Trophoblast cell (in vitro differentiated cells and primary cell): ENCODE measurements around the gene TBCD.

Source experiments
- DNase-seq, 2 donors: peaks; one replicate each; pipeline ENCODE4 v3.0.0-alpha.2; 2016
- H2AFZ ChIP-seq: 2 replicates; pipeline ENCODE4 v1.6.1; 2013; ENCODE audit warnings: low read length, moderate library complexity, mild to moderate bottlenecking; ENCODE audit not compliant: insufficient read depth, poor library complexity
- H2AK5ac ChIP-seq: 2 replicates; pipeline ENCODE4 v1.6.1; 2013; ENCODE audit warnings: mild to moderate bottlenecking, low read length
- H2BK120ac ChIP-seq: 2 replicates; pipeline ENCODE4 v1.6.1; 2013; ENCODE audit warnings: low read length, mild to moderate bottlenecking, moderate library complexity; ENCODE audit not compliant: insufficient read depth, poor library complexity
- H2BK12ac ChIP-seq: 2 replicates; pipeline ENCODE4 v1.6.1; 2013; ENCODE audit warnings: mild to moderate bottlenecking, low read length, moderate library complexity
- H2BK5ac ChIP-seq: 2 replicates; pipeline ENCODE4 v1.6.1; 2013; ENCODE audit warnings: low read length, low read depth, moderate library complexity, mild to moderate bottlenecking; ENCODE audit not compliant: poor library complexity
- H3K14ac ChIP-seq: 2 replicates; pipeline ENCODE4 v1.6.1; 2013; ENCODE audit warnings: mild to moderate bottlenecking, low read length
- H3K18ac ChIP-seq: 2 replicates; pipeline ENCODE4 v1.6.1; 2013; ENCODE audit warnings: mild to moderate bottlenecking, low read length
- H3K23ac ChIP-seq: 2 replicates; pipeline ENCODE4 v1.6.1; 2013; ENCODE audit warnings: low read length
- H3K27ac ChIP-seq: 2 replicates; pipeline ENCODE4 v1.5.1; 2013; ENCODE audit warnings: low read depth, mild to moderate bottlenecking, inconsistent platforms, low read length, moderate library complexity
- H3K27me3 ChIP-seq: 2 replicates; pipeline ENCODE4 v1.6.1; 2013; ENCODE audit warnings: inconsistent platforms, mild to moderate bottlenecking, low read length, moderate library complexity; ENCODE audit not compliant: insufficient read depth
- H3K36me3 ChIP-seq, 2 experiments: 1 replicate in 1 of 2; 2 replicates in 1 of 2; pipeline ENCODE4 v1.6.1; 2013; ENCODE audit warnings: low read length in 2 of 2, mild to moderate bottlenecking in 2 of 2, moderate library complexity in 1 of 2; ENCODE audit not compliant: insufficient read depth in 2 of 2, control insufficient read depth in 1 of 2
- H3K4ac ChIP-seq: 2 replicates; pipeline ENCODE4 v1.6.1; 2013; ENCODE audit warnings: low read depth, mild to moderate bottlenecking, low read length, moderate library complexity
- H3K4me1 ChIP-seq, 2 experiments: 1 replicate in 1 of 2; 2 replicates in 1 of 2; pipeline ENCODE4 v1.6.1; 2013; ENCODE audit warnings: low read length in 2 of 2, mild to moderate bottlenecking in 2 of 2, moderate library complexity in 1 of 2; ENCODE audit not compliant: insufficient read depth in 2 of 2, control insufficient read depth in 1 of 2
- H3K4me2 ChIP-seq: 2 replicates; pipeline ENCODE4 v1.6.1; 2013; ENCODE audit warnings: inconsistent platforms, mild to moderate bottlenecking, low read length, moderate library complexity
- H3K4me3 ChIP-seq: 2 replicates; pipeline ENCODE4 v1.5.1; 2013; ENCODE audit warnings: mild to moderate bottlenecking, low read depth, low read length, inconsistent platforms
- H3K79me1 ChIP-seq: one replicate; pipeline ENCODE4 v1.6.1; 2013; ENCODE audit warnings: low read length
- H3K79me2 ChIP-seq: 2 replicates; pipeline ENCODE4 v1.6.1; 2013; ENCODE audit warnings: low read length, mild to moderate bottlenecking; ENCODE audit not compliant: control insufficient read depth, insufficient read depth, poor library complexity
- H3K9ac ChIP-seq: 2 replicates; pipeline ENCODE4 v1.6.1; 2013; ENCODE audit warnings: mild to moderate bottlenecking, low read length
- H3K9me3 ChIP-seq: 2 replicates; pipeline ENCODE4 v1.6.1; 2013; ENCODE audit warnings: low read depth, mild to moderate bottlenecking, control low read depth, inconsistent platforms, low read length; ENCODE audit not compliant: insufficient read depth
- H4K12ac ChIP-seq: 2 replicates; pipeline ENCODE4 v1.6.1; 2013; ENCODE audit warnings: low read depth, mild to moderate bottlenecking, low read length, moderate library complexity
- H4K8ac ChIP-seq: 2 replicates; pipeline ENCODE4 v1.6.1; 2013; ENCODE audit warnings: low read depth, mild to moderate bottlenecking, low read length, moderate library complexity
- H4K91ac ChIP-seq: one replicate; pipeline ENCODE4 v1.6.1; 2013; ENCODE audit warnings: low read depth, mild to moderate bottlenecking, low read length, moderate library complexity
- WGBS: extraction: QIAGEN DNeasy Blood & Tissue Kit; methylation state at CpG from one replicate; pipeline ENCODE4 v1.1.7; 2013; ENCODE audit warnings: missing lambda C conversion rate; ENCODE audit not compliant: insufficient read length, insufficient coverage; ENCODE audit errors: extremely low coverage; 5-methylcytosine and 5-hydroxymethylcytosine counted together

The TBCD gene

DNA sequence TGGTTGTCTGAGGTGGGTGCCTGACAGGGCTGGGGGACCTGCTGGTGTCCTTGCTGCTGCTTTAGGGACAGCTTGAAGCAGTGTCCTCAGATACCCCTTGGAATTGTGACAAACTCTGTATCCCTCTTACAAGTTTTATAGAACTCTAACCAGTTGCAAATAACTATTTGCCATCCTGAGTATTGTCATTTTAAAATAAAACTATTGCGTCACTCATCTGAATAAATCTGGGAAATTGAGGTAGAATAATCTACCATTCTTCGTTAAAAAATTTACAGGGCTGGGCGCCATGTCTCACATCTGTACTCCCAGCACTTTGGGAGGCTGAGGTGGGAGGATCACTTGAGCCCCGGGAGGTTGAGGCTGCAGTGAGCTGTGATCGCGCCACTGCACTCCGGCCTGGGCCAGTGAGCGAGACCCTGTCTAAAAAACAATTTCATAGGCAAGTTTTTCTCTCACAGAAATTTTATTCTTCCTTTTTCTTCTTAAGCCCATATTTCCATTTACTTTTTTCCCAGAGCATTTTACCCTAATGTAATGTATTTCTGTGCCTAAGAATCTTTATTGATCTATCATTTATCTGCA, 73.8 kb downstream of the TBCD start:
- Histone ChIP-seq H3K79me1 (no peaks in the 10 kb centered on the region), H3K4me1 (no peaks in the 10 kb centered on the region), H3K4me2 (no peak overlapping the region), H3K36me3 (peaks cover 11 to 28% of the 10 kb centered on the region in 2 experiments), H4K8ac (no peak overlapping the region), H4K91ac (no peak overlapping the region), H2AFZ (no peak overlapping the region), H2BK5ac (no peak overlapping the region), H3K18ac (no peak overlapping the region), H3K4me3 (peak overlapping the region; percentile 7), H2AK5ac (no peak overlapping the region), H2BK120ac (no peak overlapping the region), H3K23ac (no peak overlapping the region), H2BK12ac (no peak overlapping the region), H3K27ac (no peak overlapping the region), H3K9ac (no peak overlapping the region), H3K14ac (no peak overlapping the region), H3K4ac (no peak overlapping the region), H4K12ac (no peak overlapping the region), H3K79me2 (no peaks in the 10 kb centered on the region), H3K9me3 (peaks cover 18% of the 10 kb centered on the region), H3K27me3 (no peaks in the 10 kb centered on the region)
- no peak for DNase-seq
- no CpG with 5 or more reads among the region's 8 CpGs for WGBS

DNA sequence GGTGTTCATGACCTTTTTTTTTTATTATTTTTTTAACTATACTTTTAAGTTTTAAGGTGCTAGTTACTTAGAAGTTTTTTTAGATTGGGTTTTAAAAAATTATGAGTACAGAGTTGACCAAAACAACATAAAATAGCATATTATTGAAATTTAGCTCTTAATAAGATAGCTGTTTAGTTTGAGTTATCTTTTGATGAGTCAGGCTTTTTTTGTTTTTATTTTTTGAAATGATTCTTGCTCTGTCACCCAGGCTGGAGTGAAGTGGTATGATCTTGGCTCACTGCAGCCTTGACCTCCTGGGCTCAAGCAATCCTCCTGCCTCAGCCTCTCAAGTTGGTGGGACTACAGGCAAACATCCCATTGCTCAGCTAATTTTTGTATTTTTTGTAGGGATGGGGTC, 74.3 kb downstream of the TBCD start:
- no peak overlapping the region for H3K27ac ChIP-seq
- H2AK5ac ChIP-seq: no peak overlapping the region
- no peaks in the 10 kb centered on the region for H3K79me2 ChIP-seq
- no peak overlapping the region for H4K12ac ChIP-seq
- peaks cover 16% of the 10 kb centered on the region for H3K9me3 ChIP-seq
- no peak overlapping the region for H3K23ac ChIP-seq
- H3K27me3 ChIP-seq: no peaks in the 10 kb centered on the region
- H2BK5ac ChIP-seq: no peak overlapping the region
- H3K36me3 ChIP-seq: peaks cover 16 to 33% of the 10 kb centered on the region in 2 experiments
- H2BK12ac ChIP-seq: no peak overlapping the region
- no peak overlapping the region for H4K8ac ChIP-seq
- H3K14ac ChIP-seq: no peak overlapping the region
- H3K4ac ChIP-seq: no peak overlapping the region
- H3K18ac ChIP-seq: no peak overlapping the region
- no peak overlapping the region for H3K4me3 ChIP-seq
- no peak overlapping the region for H3K9ac ChIP-seq
- no peaks in the 10 kb centered on the region for H3K4me1 ChIP-seq
- no peak overlapping the region for H3K4me2 ChIP-seq
- H3K79me1 ChIP-seq: no peaks in the 10 kb centered on the region
- H2BK120ac ChIP-seq: no peak overlapping the region
- H4K91ac ChIP-seq: no peak overlapping the region
- DNase-seq: no peak
- H2AFZ ChIP-seq: no peak overlapping the region

DNA sequence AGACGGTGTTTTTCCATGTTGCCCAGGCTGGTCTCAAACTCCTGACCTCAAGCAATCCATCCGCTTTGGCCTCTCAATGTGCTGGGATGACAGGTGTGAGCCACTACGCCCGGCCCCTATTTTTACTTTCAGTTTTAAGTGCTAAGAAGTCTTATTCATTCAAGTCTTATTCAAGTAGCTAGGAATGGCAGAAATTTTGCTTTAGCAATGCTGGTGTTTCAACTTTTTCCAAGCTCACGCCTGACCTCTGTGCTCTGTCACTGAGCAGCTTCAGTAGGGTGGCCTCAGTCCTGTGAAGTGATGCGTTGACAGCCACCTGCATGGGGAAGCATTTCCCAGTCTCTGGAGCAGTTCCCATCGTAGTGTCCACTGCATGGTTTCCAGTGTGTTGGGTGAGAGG, 75.1 kb downstream of the TBCD start:
- no peak overlapping the region for H3K9ac ChIP-seq
- H2BK120ac ChIP-seq: no peak overlapping the region
- no peak overlapping the region for H4K12ac ChIP-seq
- no peaks in the 10 kb centered on the region for H3K4me1 ChIP-seq
- H3K9me3 ChIP-seq: peaks cover 16% of the 10 kb centered on the region
- peaks cover 23 to 35% of the 10 kb centered on the region in 2 experiments for H3K36me3 ChIP-seq
- no peak overlapping the region for H3K4ac ChIP-seq
- WGBS: no CpG with 5 or more reads among the region's 7 CpGs
- no peak overlapping the region for H3K23ac ChIP-seq
- no peak overlapping the region for H2AK5ac ChIP-seq
- H3K18ac ChIP-seq: no peak overlapping the region
- no peaks in the 10 kb centered on the region for H3K79me1 ChIP-seq
- no peak overlapping the region for H3K4me3 ChIP-seq
- DNase-seq: peak; percentile 54 to 87
- no peaks in the 10 kb centered on the region for H3K27me3 ChIP-seq
- no peak overlapping the region for H3K27ac ChIP-seq
- H2BK5ac ChIP-seq: no peak overlapping the region
- H2AFZ ChIP-seq: no peak overlapping the region
- no peak overlapping the region for H3K14ac ChIP-seq
- H2BK12ac ChIP-seq: no peak overlapping the region
- no peak overlapping the region for H3K4me2 ChIP-seq
- no peaks in the 10 kb centered on the region for H3K79me2 ChIP-seq
- H4K8ac ChIP-seq: no peak overlapping the region
- no peak overlapping the region for H4K91ac ChIP-seq

- no peak overlapping the region for H3K4ac ChIP-seq
- no peak overlapping the region for H3K9ac ChIP-seq
- H4K91ac ChIP-seq: no peak overlapping the region
- no peak overlapping the region for H4K12ac ChIP-seq
- H2BK12ac ChIP-seq: no peak overlapping the region
- no peaks in the 10 kb centered on the region for H3K79me2 ChIP-seq
- peaks cover 33 to 42% of the 10 kb centered on the region in 2 experiments for H3K36me3 ChIP-seq
- no peak overlapping the region for H2BK5ac ChIP-seq
- no peaks in the 10 kb centered on the region for H3K27me3 ChIP-seq
- no peak overlapping the region for H3K4me2 ChIP-seq
- peaks cover 16% of the 10 kb centered on the region for H3K9me3 ChIP-seq
- no peak overlapping the region for H3K23ac ChIP-seq
- no peak overlapping the region for H3K27ac ChIP-seq
- H2BK120ac ChIP-seq: no peak overlapping the region
- H4K8ac ChIP-seq: no peak overlapping the region
- no peaks in the 10 kb centered on the region for H3K4me1 ChIP-seq
- DNase-seq: no peak
- H2AFZ ChIP-seq: no peak overlapping the region
- no peaks in the 10 kb centered on the region for H3K79me1 ChIP-seq
- H2AK5ac ChIP-seq: no peak overlapping the region
- no peak overlapping the region for H3K18ac ChIP-seq
- no peak overlapping the region for H3K14ac ChIP-seq
- WGBS: no CpG with 5 or more reads among the region's 26 CpGs
- peak overlapping the region; percentile 25 for H3K4me3 ChIP-seq
Observed at GRCh38 chr17:82828875-82829487, 77.1 kb downstream of the TBCD start.
